ENCODE results near the gene MAEA. TPM values are rescaled to one million over a fixed set of nuclear protein-coding genes. Genes with fewer than 3 reads are reported as not detected.

MAEA gene
- total and polyA plus RNA-seq, 4 experiments from 2014 or later = 54.1 to 106 (median 85.8) TPM

GRCh38 chr4:1376391-1376840 lies 86.7 kb downstream of the MAEA start:
- Mint-ChIP-seq H3K9me3 (peaks cover 0 to 2% (median 0%) of the 10 kb centered on the region in 8 donors), H3K27ac (no peak overlapping the region), H3K27me3 (no peaks in the 10 kb centered on the region), H3K36me3 (peaks cover 24% of the 10 kb centered on the region in 2 donors), H3K4me1 (peaks cover 0 to 4% (median 0%) of the 10 kb centered on the region in 4 donors), H3K4me3 (no peak overlapping the region)
- H3K4me1 ChIP-seq (ENCODE audit: insufficient read depth, low read length) = no peaks in the 10 kb centered on the region
- POLR2A ChIA-PET (ENCODE audit: partially characterized antibody) = no interaction called here
- H3K36me3 ChIP-seq (ENCODE audit: insufficient read depth, low read length) = no peaks in the 10 kb centered on the region
- no peak overlapping the region for H3K4me3 ChIP-seq (ENCODE audit: low read length in 2 of 2)
- intact Hi-C loops (cut with micrococcal nuclease) = no loop called here
- no peaks in the 10 kb centered on the region for H3K9me3 ChIP-seq (ENCODE audit: control insufficient read depth in 1 of 2, low read length in 2 of 2)
- H3K27ac ChIP-seq (ENCODE audit: low read depth, low read length) = no peak overlapping the region
- H3K27me3 ChIP-seq (ENCODE audit: insufficient read depth, low read length) = no peaks in the 10 kb centered on the region
- CTCF ChIA-PET (ENCODE audit: partially characterized antibody) = no interaction called here
- DNase-seq = peak in 1 of 5 donors; percentile 9

- Mint-ChIP-seq H3K27ac (no peak overlapping the region), H3K4me1 (peaks cover 0 to 4% (median 0%) of the 10 kb centered on the region in 4 donors), H3K9me3 (peaks cover 0 to 2% (median 0%) of the 10 kb centered on the region in 8 donors), H3K4me3 (no peak overlapping the region), H3K36me3 (peaks cover 19 to 20% of the 10 kb centered on the region in 2 donors), H3K27me3 (no peaks in the 10 kb centered on the region)
- peak in 1 of 5 donors; percentile 12 for DNase-seq
- Histone ChIP-seq H3K27ac (ENCODE audit: low read depth, low read length) (no peak overlapping the region), H3K36me3 (ENCODE audit: insufficient read depth, low read length) (no peaks in the 10 kb centered on the region), H3K4me3 (ENCODE audit: low read length in 2 of 2) (no peak overlapping the region), H3K4me1 (ENCODE audit: insufficient read depth, low read length) (no peaks in the 10 kb centered on the region), H3K27me3 (ENCODE audit: insufficient read depth, low read length) (no peaks in the 10 kb centered on the region), H3K9me3 (ENCODE audit: control insufficient read depth in 1 of 2, low read length in 2 of 2) (no peaks in the 10 kb centered on the region)
- POLR2A ChIA-PET (ENCODE audit: partially characterized antibody) = no interaction called here
- intact Hi-C loops (cut with micrococcal nuclease) = no loop called here
- CTCF ChIA-PET (ENCODE audit: partially characterized antibody) = no interaction called here
These were observed 87.3 kb downstream of the MAEA start for GRCh38 chr4:1376841-1377605.

GRCh38 chr4:1377606-1378261 lies 88.0 kb downstream of the MAEA start:
- Mint-ChIP-seq H3K27ac (no peak overlapping the region), H3K4me1 (no peaks in the 10 kb centered on the region), H3K9me3 (peaks cover 0 to 1% (median 0%) of the 10 kb centered on the region in 8 donors), H3K4me3 (no peak overlapping the region), H3K36me3 (peaks cover 12 to 17% of the 10 kb centered on the region in 2 donors), H3K27me3 (no peaks in the 10 kb centered on the region)
- intact Hi-C loops (cut with micrococcal nuclease) = no loop called here
- Histone ChIP-seq H3K36me3 (ENCODE audit: insufficient read depth, low read length) (no peaks in the 10 kb centered on the region), H3K4me3 (ENCODE audit: low read length in 2 of 2) (no peak overlapping the region), H3K27me3 (ENCODE audit: insufficient read depth, low read length) (no peaks in the 10 kb centered on the region), H3K27ac (ENCODE audit: low read depth, low read length) (no peak overlapping the region), H3K9me3 (ENCODE audit: control insufficient read depth in 1 of 2, low read length in 2 of 2) (no peaks in the 10 kb centered on the region), H3K4me1 (ENCODE audit: insufficient read depth, low read length) (no peaks in the 10 kb centered on the region)
- ChIA-PET CTCF (ENCODE audit: partially characterized antibody) (no interaction called here), POLR2A (ENCODE audit: partially characterized antibody) (no interaction called here)
- DNase-seq = peak in 1 of 5 donors; percentile 31

GRCh38 chr4:1378559-1379231 lies 89.0 kb downstream of the MAEA start:
- no peaks in the 10 kb centered on the region for H3K4me1 Mint-ChIP-seq
- peak in 1 of 5 donors; percentile 37 for DNase-seq

GRCh38 chr4:1379351-1379781 lies 89.7 kb downstream of the MAEA start:
- H3K27me3 Mint-ChIP-seq = no peaks in the 10 kb centered on the region
- no peak overlapping the region for H3K4me3 ChIP-seq (ENCODE audit: low read length in 2 of 2)
- no peaks in the 10 kb centered on the region for H3K4me1 Mint-ChIP-seq
- H3K9me3 ChIP-seq (ENCODE audit: control insufficient read depth in 1 of 2, low read length in 2 of 2) = no peaks in the 10 kb centered on the region
- H3K27ac Mint-ChIP-seq = no peak overlapping the region
- no peak overlapping the region for H3K4me3 Mint-ChIP-seq
- no peaks in the 10 kb centered on the region for H3K9me3 Mint-ChIP-seq
- ChIA-PET CTCF (ENCODE audit: partially characterized antibody) (no interaction called here), POLR2A (ENCODE audit: partially characterized antibody) (no interaction called here)
- no peaks in the 10 kb centered on the region for H3K36me3 ChIP-seq (ENCODE audit: insufficient read depth, low read length)
- no peaks in the 10 kb centered on the region for H3K4me1 ChIP-seq (ENCODE audit: insufficient read depth, low read length)
- H3K36me3 Mint-ChIP-seq = peaks cover under 1 to 7% of the 10 kb centered on the region in 2 donors
- peak in 1 of 5 donors; percentile 25 for DNase-seq
- no peaks in the 10 kb centered on the region for H3K27me3 ChIP-seq (ENCODE audit: insufficient read depth, low read length)
- no peak overlapping the region for H3K27ac ChIP-seq (ENCODE audit: low read depth, low read length)
- intact Hi-C loops (cut with micrococcal nuclease) = no loop called here

More at GRCh38 chr4:1378559-1379231, 89.0 kb downstream of the MAEA start:
- H3K4me3 ChIP-seq (ENCODE audit: low read length in 2 of 2) = no peak overlapping the region
- no peak overlapping the region for H3K4me3 Mint-ChIP-seq
- ChIA-PET POLR2A (ENCODE audit: partially characterized antibody) (no interaction called here), CTCF (ENCODE audit: partially characterized antibody) (no interaction called here)
- no peaks in the 10 kb centered on the region for H3K4me1 ChIP-seq (ENCODE audit: insufficient read depth, low read length)
- H3K9me3 ChIP-seq (ENCODE audit: control insufficient read depth in 1 of 2, low read length in 2 of 2) = no peaks in the 10 kb centered on the region
- H3K36me3 ChIP-seq (ENCODE audit: insufficient read depth, low read length) = no peaks in the 10 kb centered on the region
- H3K36me3 Mint-ChIP-seq = peaks cover 2 to 11% of the 10 kb centered on the region in 2 donors
- H3K27me3 Mint-ChIP-seq = no peaks in the 10 kb centered on the region
- intact Hi-C loops (cut with micrococcal nuclease) = no loop called here
- no peak overlapping the region for H3K27ac ChIP-seq (ENCODE audit: low read depth, low read length)
- H3K9me3 Mint-ChIP-seq = no peaks in the 10 kb centered on the region
- H3K27ac Mint-ChIP-seq = no peak overlapping the region
- no peaks in the 10 kb centered on the region for H3K27me3 ChIP-seq (ENCODE audit: insufficient read depth, low read length)

- Histone ChIP-seq H3K36me3 (ENCODE audit: insufficient read depth, low read length) (no peaks in the 10 kb centered on the region), H3K27ac (ENCODE audit: low read depth, low read length) (no peak overlapping the region), H3K27me3 (ENCODE audit: insufficient read depth, low read length) (no peaks in the 10 kb centered on the region), H3K4me1 (ENCODE audit: insufficient read depth, low read length) (no peaks in the 10 kb centered on the region), H3K4me3 (ENCODE audit: low read length in 2 of 2) (no peak overlapping the region), H3K9me3 (ENCODE audit: control insufficient read depth in 1 of 2, low read length in 2 of 2) (no peaks in the 10 kb centered on the region)
- Mint-ChIP-seq H3K4me3 (no peak overlapping the region), H3K27ac (no peak overlapping the region), H3K36me3 (peaks cover 3 to 9% of the 10 kb centered on the region in 2 donors), H3K9me3 (no peaks in the 10 kb centered on the region), H3K4me1 (no peaks in the 10 kb centered on the region), H3K27me3 (no peaks in the 10 kb centered on the region)
- CTCF ChIA-PET (ENCODE audit: partially characterized antibody) = no interaction called here
- peak in 1 of 5 donors; percentile 8 for DNase-seq
- POLR2A ChIA-PET (ENCODE audit: partially characterized antibody) = no interaction called here
- intact Hi-C loops (cut with micrococcal nuclease) = no loop called here
These were observed 90.2 kb downstream of the MAEA start for GRCh38 chr4:1379801-1380331.
